Measurements from ENCODE around the gene NOX3.
"Not testable (repeated sequence)": the region's sequence is repeated elsewhere in the genome, so short reads cannot be mapped to it uniquely, and the experiment has no call there.

The NOX3 gene

GRCh38 chr6:155455766-155456165, at the start of gene NOX3:
Gene NOX3 (minus strand): TSS chr6:155455839. CDS start chr6:155455800, 39 bp downstream.
- no peak for DNase-seq (ENCODE audit: low read depth)

- no peak for DNase-seq (ENCODE audit: low read depth)
These were observed 49.4 kb upstream of the NOX3 start for GRCh38 chr6:155504848-155505607.

GRCh38 chr6:155502393-155502792, 46.8 kb upstream of the NOX3 start:
- DNase-seq (ENCODE audit: low read depth): no peak

GRCh38 chr6:155499574-155499973, 43.9 kb upstream of the NOX3 start:
- DNase-seq (ENCODE audit: low read depth): no peak

- no peak for DNase-seq (ENCODE audit: low read depth)
These were observed 42.7 kb upstream of the NOX3 start for GRCh38 chr6:155498370-155498769.

- no peak for DNase-seq (ENCODE audit: low read depth)
These were observed 41.6 kb upstream of the NOX3 start for GRCh38 chr6:155497273-155497672.

- DNase-seq (ENCODE audit: low read depth): peak; percentile 95
These were observed 39.6 kb upstream of the NOX3 start for GRCh38 chr6:155495011-155495768.

GRCh38 chr6:155493694-155494143, 38.1 kb upstream of the NOX3 start:
- DNase-seq (ENCODE audit: low read depth): peak; percentile 100

- DNase-seq (ENCODE audit: low read depth): no peak
These were observed 37.5 kb upstream of the NOX3 start for GRCh38 chr6:155493026-155493693.

GRCh38 chr6:155492061-155492735, 36.6 kb upstream of the NOX3 start:
- DNase-seq (ENCODE audit: low read depth): no peak

- no peak for DNase-seq (ENCODE audit: low read depth)
These were observed 35.8 kb upstream of the NOX3 start for GRCh38 chr6:155491421-155491820.

- not testable (repeated sequence) for DNase-seq (ENCODE audit: low read depth)
These were observed 32.6 kb upstream of the NOX3 start for GRCh38 chr6:155488197-155488596.

- DNase-seq (ENCODE audit: low read depth): no peak
These were observed 31.9 kb upstream of the NOX3 start for GRCh38 chr6:155487371-155488130.

- no peak for DNase-seq (ENCODE audit: low read depth)
These were observed 31.2 kb upstream of the NOX3 start for GRCh38 chr6:155486721-155487294.

- no peak for DNase-seq (ENCODE audit: low read depth)
These were observed 30.1 kb upstream of the NOX3 start for GRCh38 chr6:155485756-155486155.

GRCh38 chr6:155483858-155484257, 28.2 kb upstream of the NOX3 start:
- peak; percentile 82 for DNase-seq (ENCODE audit: low read depth)

GRCh38 chr6:155481215-155481614, 25.6 kb upstream of the NOX3 start:
- no peak for DNase-seq (ENCODE audit: low read depth)

- no peak for DNase-seq (ENCODE audit: low read depth)
These were observed 18.1 kb upstream of the NOX3 start for GRCh38 chr6:155473741-155474140.

GRCh38 chr6:155472886-155473285, 17.2 kb upstream of the NOX3 start:
- DNase-seq (ENCODE audit: low read depth): peak; percentile 91

- not testable (repeated sequence) for DNase-seq (ENCODE audit: low read depth)
These were observed 15.5 kb upstream of the NOX3 start for GRCh38 chr6:155470979-155471616.

All from amniotic epithelial cell (primary cell).